ENCODE results near the gene CACNA1I.

DNA sequence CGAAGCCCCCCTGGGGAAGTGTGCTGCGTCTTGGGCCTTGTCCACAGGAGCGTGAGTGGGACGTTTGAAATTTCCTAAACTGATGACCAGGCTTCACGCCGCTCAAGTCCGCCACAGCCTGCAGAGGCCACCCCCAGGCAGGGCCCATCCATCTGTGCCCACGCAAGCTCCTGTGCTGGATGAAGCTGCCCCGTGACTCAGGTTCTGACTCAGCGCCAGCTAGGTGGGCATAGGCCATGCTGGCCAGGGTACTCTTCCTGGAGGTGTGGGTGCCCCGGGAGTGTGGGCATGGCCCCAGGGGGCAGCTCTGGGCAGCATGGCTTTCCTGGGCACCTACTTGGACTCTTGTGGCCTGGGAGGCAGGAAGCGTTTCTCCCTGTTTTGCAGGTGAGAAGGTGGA is 134.8 kb downstream of the CACNA1I start:
- TF ChIP-seq POLR2A (IDR thresholded peaks at IDR 0.05) = no peak
- TF ChIP-seq, protein P1, sequence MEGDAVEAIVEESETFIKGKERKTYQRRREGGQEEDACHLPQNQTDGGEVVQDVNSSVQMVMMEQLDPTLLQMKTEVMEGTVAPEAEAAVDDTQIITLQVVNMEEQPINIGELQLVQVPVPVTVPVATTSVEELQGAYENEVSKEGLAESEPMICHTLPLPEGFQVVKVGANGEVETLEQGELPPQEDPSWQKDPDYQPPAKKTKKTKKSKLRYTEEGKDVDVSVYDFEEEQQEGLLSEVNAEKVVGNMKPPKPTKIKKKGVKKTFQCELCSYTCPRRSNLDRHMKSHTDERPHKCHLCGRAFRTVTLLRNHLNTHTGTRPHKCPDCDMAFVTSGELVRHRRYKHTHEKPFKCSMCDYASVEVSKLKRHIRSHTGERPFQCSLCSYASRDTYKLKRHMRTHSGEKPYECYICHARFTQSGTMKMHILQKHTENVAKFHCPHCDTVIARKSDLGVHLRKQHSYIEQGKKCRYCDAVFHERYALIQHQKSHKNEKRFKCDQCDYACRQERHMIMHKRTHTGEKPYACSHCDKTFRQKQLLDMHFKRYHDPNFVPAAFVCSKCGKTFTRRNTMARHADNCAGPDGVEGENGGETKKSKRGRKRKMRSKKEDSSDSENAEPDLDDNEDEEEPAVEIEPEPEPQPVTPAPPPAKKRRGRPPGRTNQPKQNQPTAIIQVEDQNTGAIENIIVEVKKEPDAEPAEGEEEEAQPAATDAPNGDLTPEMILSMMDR (IDR thresholded peaks at IDR 0.05) = no peak
